OCI-LY7 (cell line): ENCODE data around the gene SLC9A9. TPM values are rescaled to one million over a fixed set of nuclear protein-coding genes. Genes with fewer than 3 reads are reported as not detected.

Experiments
- BruUV-seq: library from RNA; stranded (reverse); fragments of 400-500 nt; replicated peaks from 2 replicates; lab custom pipeline; 2021; lab: Mats Ljungman, UMichigan
- CTCF ChIA-PET: fragments of 300-600 bp; sonication (Branson Sonifier 250); formaldehyde crosslinking; loops from one replicate; lab custom pipeline; 2022; ENCODE audit warnings: antibody characterized with exemption; ENCODE audit not compliant: unreplicated experiment; lab: Charles Lee
- POLR2A ChIA-PET: fragments of 300-600 bp; sonication (Branson Sonifier 250); formaldehyde crosslinking; loops from one replicate; lab custom pipeline; 2022; ENCODE audit warnings: antibody characterized with exemption; lab: Charles Lee
- DNase-seq: peaks from one replicate; pipeline ENCODE4 v3.0.0-alpha.2; 2015; ENCODE audit warnings: low spot score
- H2AFZ ChIP-seq: fragments of 200-600 bp; sonication (generic), shearing (Covaris generic); 2 replicates; pipeline ENCODE4 v1.6.1; 2014; ENCODE audit warnings: mild to moderate bottlenecking, antibody characterized with exemption, low read length, moderate library complexity
- H3K27ac ChIP-seq: fragments of 200-600 bp; sonication (generic); 2 replicates; pipeline ENCODE4 v1.5.1; 2014; ENCODE audit warnings: mixed run types, low read depth, mild to moderate bottlenecking, moderate library complexity, low read length, inconsistent platforms; ENCODE audit not compliant: poor library complexity, severe bottlenecking
- H3K36me3 ChIP-seq: fragments of 200-600 bp; sonication (generic); 2 replicates; pipeline ENCODE4 v1.6.1; 2014; ENCODE audit warnings: mild to moderate bottlenecking, antibody characterized with exemption, low read length, moderate library complexity, mixed read lengths; ENCODE audit not compliant: insufficient read depth
- H3K4me1 ChIP-seq: fragments of 200-600 bp; sonication (generic); 2 replicates; pipeline ENCODE4 v1.5.1; 2014; ENCODE audit warnings: mild to moderate bottlenecking, low read length; ENCODE audit not compliant: insufficient read depth, poor library complexity, severe bottlenecking
- H3K4me2 ChIP-seq: fragments of 200-600 bp; sonication (generic); 2 replicates; pipeline ENCODE4 v1.6.1; 2014; ENCODE audit warnings: mild to moderate bottlenecking, low read length
- H3K4me3 ChIP-seq: fragments of 200-600 bp; sonication (generic); 2 replicates; pipeline ENCODE4 v1.5.1; 2014; ENCODE audit warnings: mild to moderate bottlenecking, low read depth, low read length; ENCODE audit not compliant: poor library complexity, severe bottlenecking
- H3K79me2 ChIP-seq: fragments of 200-600 bp; sonication (generic); 2 replicates; pipeline ENCODE4 v1.6.1; 2016; ENCODE audit warnings: low read depth, mild to moderate bottlenecking, low read length, moderate library complexity, mixed read lengths; ENCODE audit not compliant: insufficient read depth
- H3K9me2 ChIP-seq: fragments of 200-600 bp; sonication (generic); 2 replicates; pipeline ENCODE4 v1.6.1; 2016; ENCODE audit warnings: mild to moderate bottlenecking, low read length, mixed read lengths; ENCODE audit not compliant: insufficient read depth
- H3K9me3 ChIP-seq: fragments of 200-600 bp; sonication (generic); 2 replicates; pipeline ENCODE4 v1.6.1; 2014; ENCODE audit warnings: mild to moderate bottlenecking, mixed run types, low read length, mixed read lengths
- H4K20me1 ChIP-seq: fragments of 200-600 bp; sonication (generic); 2 replicates; pipeline ENCODE4 v1.6.1; 2014; ENCODE audit warnings: mild to moderate bottlenecking, antibody characterized with exemption, low read length, moderate library complexity, mixed read lengths; ENCODE audit not compliant: insufficient read depth
- CTCF ChIP-seq: fragments of 200-600 bp; sonication (generic); conservative IDR thresholded peaks from 2 replicates; pipeline ENCODE4 v1.5.1; 2014; ENCODE audit warnings: mild to moderate bottlenecking, antibody characterized with exemption, low read length, moderate library complexity, mixed read lengths
- EZH2phosphoT487 ChIP-seq: fragments of 200-600 bp; sonication (generic); IDR thresholded peaks from 2 replicates; pipeline ENCODE4 v1.6.1; 2018; ENCODE audit warnings: low read depth, borderline replicate concordance, mild to moderate bottlenecking, mixed run types, antibody characterized with exemption, low read length, moderate library complexity, mixed read lengths
- intact Hi-C: fragments of 100-400 bp; cut with micrococcal nuclease; formaldehyde crosslinking; loops from one replicate; pipeline ENCODE4 v1.10.0; 2022; ENCODE audit not compliant: unreplicated experiment
- total RNA-seq, 2 experiments: library from RNA; depleted of rRNA in 1 of 2; stranded (reverse); fragments of >200 nt in 1 of 2; shearing (Covaris generic) in 1 of 2; gene quantifications; 2 replicates each; pipeline ENCODE4 v1.2.3, GENCODE V29; 2014 to 2022

The SLC9A9 gene
- total RNA-seq, 2 experiments from 2014 or later = 9.3 to 14.8 TPM

GRCh38 chr3:143811602-143812001, 36.7 kb downstream of the SLC9A9 start:
- Histone ChIP-seq H2AFZ (no peak overlapping the region), H3K9me2 (no peaks in the 10 kb centered on the region), H4K20me1 (no peaks in the 10 kb centered on the region), H3K79me2 (no peaks in the 10 kb centered on the region), H3K4me3 (no peak overlapping the region), H3K4me2 (no peak overlapping the region), H3K4me1 (no peaks in the 10 kb centered on the region), H3K27ac (no peak overlapping the region), H3K36me3 (no peaks in the 10 kb centered on the region), H3K9me3 (no peaks in the 10 kb centered on the region)
- no peak for DNase-seq
- no peak for TF ChIP-seq EZH2phosphoT487
- no peak for TF ChIP-seq CTCF
- POLR2A ChIA-PET = no interaction called here
- CTCF ChIA-PET = no interaction called here
- BruUV-seq = no TSS peak
- intact Hi-C loops = no loop called here

- no peak overlapping the region for H3K4me3 ChIP-seq
- H3K4me1 ChIP-seq = no peaks in the 10 kb centered on the region
- DNase-seq = no peak
- intact Hi-C loops = no loop called here
- no peaks in the 10 kb centered on the region for H4K20me1 ChIP-seq
- H3K4me2 ChIP-seq = no peak overlapping the region
- H3K9me2 ChIP-seq = no peaks in the 10 kb centered on the region
- no peak overlapping the region for H2AFZ ChIP-seq
- no TSS peak for BruUV-seq
- CTCF ChIA-PET = no interaction called here
- no peaks in the 10 kb centered on the region for H3K79me2 ChIP-seq
- no peaks in the 10 kb centered on the region for H3K36me3 ChIP-seq
- POLR2A ChIA-PET = no interaction called here
- no peak for TF ChIP-seq EZH2phosphoT487
- no peak for TF ChIP-seq CTCF
- no peaks in the 10 kb centered on the region for H3K9me3 ChIP-seq
- H3K27ac ChIP-seq = no peak overlapping the region
These were observed 37.4 kb downstream of the SLC9A9 start for GRCh38 chr3:143810953-143811265.

- intact Hi-C loops = no loop called here
- Histone ChIP-seq H3K4me2 (no peak overlapping the region), H3K36me3 (no peaks in the 10 kb centered on the region), H3K9me3 (no peaks in the 10 kb centered on the region), H3K27ac (no peak overlapping the region), H3K9me2 (no peaks in the 10 kb centered on the region), H2AFZ (no peak overlapping the region), H4K20me1 (no peaks in the 10 kb centered on the region), H3K4me1 (no peaks in the 10 kb centered on the region), H3K79me2 (no peaks in the 10 kb centered on the region), H3K4me3 (no peak overlapping the region)
- POLR2A ChIA-PET = no interaction called here
- CTCF ChIA-PET = no interaction called here
- no peak for DNase-seq
- no TSS peak for BruUV-seq
- TF ChIP-seq EZH2phosphoT487 = no peak
- no peak for TF ChIP-seq CTCF
These were observed 37.9 kb downstream of the SLC9A9 start for GRCh38 chr3:143810166-143810952.
